Spinal cord (tissue), 10 donors: ENCODE data around the gene MOV10L1. TPM values are rescaled to one million over a fixed set of nuclear protein-coding genes. Genes with fewer than 3 reads are reported as not detected.

Source experiments
- DNase-seq, 6 donors: peaks; one replicate each; pipeline versions ENCODE4 v3.0.0 to v3.0.0-alpha.2; 2013 to 2015; ENCODE audit warnings: low spot score in 6 of 6, low read depth in 4 of 6
- H3K27ac ChIP-seq: one replicate; pipeline ENCODE4 v1.5.1; 2013; ENCODE audit warnings: low read depth, low read length, control low read depth
- H3K27me3 ChIP-seq: one replicate; pipeline ENCODE4 v1.6.1; 2013; ENCODE audit warnings: low read length; ENCODE audit not compliant: control insufficient read depth, insufficient read depth
- H3K36me3 ChIP-seq: one replicate; pipeline ENCODE4 v1.6.1; 2013; ENCODE audit warnings: low read length; ENCODE audit not compliant: control insufficient read depth, insufficient read depth
- H3K4me1 ChIP-seq: one replicate; pipeline ENCODE4 v1.6.1; 2013; ENCODE audit warnings: low read length; ENCODE audit not compliant: control insufficient read depth, insufficient read depth
- H3K4me3 ChIP-seq: one replicate; pipeline ENCODE4 v1.5.1; 2013; ENCODE audit warnings: low read depth, low read length, control low read depth
- H3K9me3 ChIP-seq: one replicate; pipeline ENCODE4 v1.6.1; 2013; ENCODE audit warnings: low read length; ENCODE audit not compliant: control insufficient read depth, insufficient read depth
- WGBS: methylation state at CpG from one replicate; pipeline ENCODE4 v1.1.5; 2013; ENCODE audit warnings: missing lambda C conversion rate; ENCODE audit not compliant: insufficient coverage; 5-methylcytosine and 5-hydroxymethylcytosine counted together
- long read RNA-seq, 4 donors: transcript quantifications; one replicate each; lab custom pipeline, GENCODE V29; 2026
- polyA plus RNA-seq, 2 donors: library from polyadenylated mRNA; unstranded; fragments of 120-200 nt; gene quantifications; one replicate each; pipeline ENCODE4 v1.2.1, GENCODE V29; 2013; ENCODE audit not compliant: insufficient read length in 2 of 2
- total RNA-seq, 2 donors: library from RNA; depleted of rRNA in 1 of 2; stranded (reverse); fragments of 120-200 nt in 1 of 2; fragments of >200 nt in 1 of 2; gene quantifications; one replicate each; pipeline versions ENCODE4 v1.2.3 to v1.2.4, GENCODE V29; 2013 to 2014
- donor health status: healthy.

Gene MOV10L1
- total RNA-seq: 1 to 10 TPM; 3.3 to 3.7 TPM
- 1 to 10 TPM; 1.9 to 4.9 TPM for polyA plus RNA-seq
- long read RNA-seq, donor 1, partial matches to known transcripts: 307 of 405 reads
- long read RNA-seq, donor 1, other reads (novel, unspliced or antisense): 98 of 405 reads
- long read RNA-seq, donor 2: 0 reads
- long read RNA-seq, donor 3: 0 reads
- long read RNA-seq, donor 4: 0 reads

GRCh38 chr22:50089682-50090411 lies at the start of gene MOV10L1:
Gene MOV10L1 (plus strand): TSS chr22:50090006. CDS start chr22:50090089, 83 bp downstream.
- H3K4me3 ChIP-seq: no peak within 1 kb of the TSS

DNA sequence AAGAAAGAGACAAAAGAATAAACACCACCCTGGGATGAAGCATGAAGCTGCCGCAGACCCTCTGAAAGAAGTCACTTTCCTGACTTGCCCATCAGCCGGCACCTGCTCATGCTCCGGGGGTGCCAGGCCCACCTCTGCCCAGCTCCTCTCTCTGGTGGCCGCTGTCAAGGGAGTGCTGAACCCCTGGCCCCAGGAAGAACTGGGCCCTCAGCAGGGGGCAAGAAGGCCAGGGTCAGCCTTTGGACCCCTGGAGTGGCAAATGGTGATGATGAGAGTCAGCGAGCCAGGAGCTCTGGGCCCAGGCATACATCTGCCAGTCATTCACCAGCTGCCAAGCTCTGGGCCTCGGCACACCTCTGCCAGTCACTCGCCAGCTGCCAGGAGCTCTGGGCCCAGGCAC lies 49.1 kb upstream of the MOV10L1 start:
- Histone ChIP-seq H3K27ac (no peak overlapping the region), H3K36me3 (no peaks in the 10 kb centered on the region), H3K27me3 (no peaks in the 10 kb centered on the region), H3K4me3 (no peak overlapping the region), H3K4me1 (no peaks in the 10 kb centered on the region), H3K9me3 (no peaks in the 10 kb centered on the region)
- no peak for DNase-seq
- 83% methylated on average over 7 of the region's 7 CpGs for WGBS

More at GRCh38 chr22:50089682-50090411, at the start of gene MOV10L1:
- Histone ChIP-seq H3K27ac (no peak within 1 kb of the TSS), H3K4me1 (peaks cover 18% of the 10 kb centered on the region), H3K36me3 (peaks cover 5% of the 10 kb centered on the region), H3K27me3 (no peaks in the 10 kb centered on the region), H3K9me3 (no peaks in the 10 kb centered on the region)
- peak in 3 of 6 donors; percentile 38 to 89 (median 54) for DNase-seq
- WGBS: 29% methylated on average over 79 of the region's 83 CpGs

- no peak for DNase-seq
- Histone ChIP-seq H3K9me3 (no peaks in the 10 kb centered on the region), H3K27ac (no peak overlapping the region), H3K4me1 (no peaks in the 10 kb centered on the region), H3K4me3 (no peak overlapping the region), H3K36me3 (no peaks in the 10 kb centered on the region), H3K27me3 (no peaks in the 10 kb centered on the region)
- WGBS: 92% methylated on average over 17 of the region's 17 CpGs
Observed at GRCh38 chr22:50041361-50042065, 48.3 kb upstream of the MOV10L1 start.

DNA sequence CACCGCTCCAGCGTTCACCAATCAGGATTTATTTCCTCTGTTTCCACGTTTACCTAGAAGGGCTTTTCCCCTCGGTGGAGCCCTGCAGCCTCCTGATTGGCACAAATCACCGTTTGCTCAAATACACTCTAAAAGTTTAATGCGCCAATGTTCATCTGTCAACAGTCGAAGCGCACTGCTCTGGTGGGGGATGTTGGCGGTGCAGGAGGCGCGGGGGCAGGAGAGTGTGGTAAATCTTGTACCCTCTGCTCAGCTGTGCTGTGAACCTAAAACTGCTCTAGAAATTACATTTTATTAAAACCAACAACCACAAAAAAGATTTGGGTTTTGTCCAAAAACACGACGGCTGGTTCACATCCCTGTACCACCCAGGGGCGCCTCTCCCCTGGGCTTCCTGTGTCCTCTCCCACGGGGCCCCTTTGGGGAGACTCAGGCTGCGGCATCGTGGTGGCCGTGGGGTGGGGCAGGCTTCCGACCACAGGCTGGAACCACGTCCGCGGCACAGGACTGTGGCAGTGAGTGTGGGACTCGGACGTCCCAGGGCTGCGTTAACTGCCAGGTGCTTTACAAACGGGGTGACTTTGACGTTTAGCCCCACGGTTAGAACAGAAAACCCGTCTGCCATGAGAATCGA lies 45.2 kb upstream of the MOV10L1 start:
- no peaks in the 10 kb centered on the region for H3K9me3 ChIP-seq
- 84% methylated on average over 18 of the region's 30 CpGs for WGBS
- no peak for DNase-seq
- H3K4me1 ChIP-seq: no peaks in the 10 kb centered on the region
- H3K36me3 ChIP-seq: no peaks in the 10 kb centered on the region
- no peak overlapping the region for H3K27ac ChIP-seq
- H3K4me3 ChIP-seq: no peak overlapping the region
- no peaks in the 10 kb centered on the region for H3K27me3 ChIP-seq

- Histone ChIP-seq H3K36me3 (no peaks in the 10 kb centered on the region), H3K4me3 (no peak overlapping the region), H3K27me3 (no peaks in the 10 kb centered on the region), H3K9me3 (no peaks in the 10 kb centered on the region), H3K27ac (no peak overlapping the region), H3K4me1 (no peaks in the 10 kb centered on the region)
- DNase-seq: no peak
- WGBS: 79% methylated on average over 35 of the region's 35 CpGs
Observed at GRCh38 chr22:50045211-50046018, 44.4 kb upstream of the MOV10L1 start.

- Histone ChIP-seq H3K4me3 (no peak overlapping the region), H3K27me3 (no peaks in the 10 kb centered on the region), H3K36me3 (no peaks in the 10 kb centered on the region), H3K9me3 (no peaks in the 10 kb centered on the region), H3K27ac (no peak overlapping the region), H3K4me1 (no peaks in the 10 kb centered on the region)
- no peak for DNase-seq
- WGBS: 81% methylated on average over 12 of the region's 19 CpGs
Observed at GRCh38 chr22:50046019-50046415, 43.8 kb upstream of the MOV10L1 start.

DNA sequence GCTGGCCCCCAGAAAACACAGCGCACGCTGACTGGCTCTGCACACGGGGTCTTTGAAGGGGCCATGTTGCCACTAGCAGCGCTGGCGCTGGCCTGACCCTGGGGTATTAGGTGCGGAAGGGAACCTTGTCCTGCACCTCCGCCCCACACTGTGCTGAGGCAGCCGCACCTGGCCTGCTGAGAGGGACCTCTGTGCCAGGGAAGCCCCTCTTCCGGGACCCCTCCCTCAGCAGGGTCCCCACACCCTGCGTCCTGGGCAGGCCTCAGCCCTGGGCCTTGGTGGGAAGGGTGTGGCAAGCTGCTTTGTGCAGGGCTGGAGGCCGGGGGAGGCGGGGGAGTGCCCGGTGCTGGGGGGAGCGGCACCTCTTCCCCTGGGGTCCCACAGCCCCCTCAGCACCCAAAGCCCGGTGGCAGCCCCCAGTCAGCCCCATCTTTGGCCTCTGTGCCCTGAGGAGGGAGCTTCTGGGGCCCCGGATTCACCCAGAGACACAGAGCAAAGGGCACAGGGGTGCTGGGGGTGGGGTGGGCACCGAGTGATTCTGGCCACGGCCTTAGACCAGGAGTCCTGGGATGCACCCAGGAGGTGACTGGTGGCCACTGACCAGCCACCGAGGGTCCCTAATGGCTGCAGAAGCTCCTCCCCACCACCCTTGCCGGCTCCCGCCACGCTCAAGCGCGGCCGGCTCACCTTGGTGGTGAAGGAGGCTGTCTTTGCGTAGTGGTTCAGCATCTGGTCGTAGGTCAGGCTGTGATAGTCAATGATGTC lies 43.1 kb upstream of the MOV10L1 start:
- Histone ChIP-seq H3K4me3 (no peak overlapping the region), H3K36me3 (no peaks in the 10 kb centered on the region), H3K9me3 (no peaks in the 10 kb centered on the region), H3K27me3 (no peaks in the 10 kb centered on the region), H3K27ac (no peak overlapping the region), H3K4me1 (no peaks in the 10 kb centered on the region)
- DNase-seq: no peak
- 87% methylated on average over 17 of the region's 27 CpGs for WGBS

DNA sequence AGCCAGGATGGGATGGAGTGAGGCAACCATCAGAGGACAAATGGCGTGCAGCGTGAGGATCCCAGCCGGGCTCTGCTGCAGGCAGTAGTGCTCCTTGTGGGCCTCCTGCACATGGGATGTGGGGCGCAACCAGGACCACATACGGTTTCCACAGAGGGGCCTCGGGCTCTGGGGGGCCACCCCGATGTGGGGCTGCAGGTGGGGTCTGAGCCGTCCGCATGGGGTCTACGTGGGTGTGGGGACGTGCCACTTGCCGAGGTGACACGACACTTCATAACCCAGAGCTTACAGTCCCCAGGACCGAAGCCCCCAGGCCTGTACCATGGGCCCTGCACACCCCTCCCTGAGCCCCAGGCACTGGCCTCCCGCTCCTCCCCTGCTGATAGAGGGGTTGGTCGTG lies 42.5 kb upstream of the MOV10L1 start:
- Histone ChIP-seq H3K36me3 (no peaks in the 10 kb centered on the region), H3K9me3 (no peaks in the 10 kb centered on the region), H3K27ac (no peak overlapping the region), H3K27me3 (no peaks in the 10 kb centered on the region), H3K4me3 (no peak overlapping the region), H3K4me1 (no peaks in the 10 kb centered on the region)
- DNase-seq: no peak
- WGBS: 89% methylated on average over 14 of the region's 16 CpGs
